PFSK-1 (cell line): ENCODE measurements around the gene PAPOLB.

Experiments
- FOXP2 ChIP-seq: optimal IDR thresholded peaks from 2 replicates; pipeline ENCODE3; 2011; ENCODE audit warnings: borderline replicate concordance, control low read depth, inconsistent platforms; ENCODE audit not compliant: insufficient read depth; ENCODE audit errors: extremely low read length, extremely low read depth
- POLR2AphosphoS5 ChIP-seq: IDR thresholded peaks from 2 replicates; pipeline ENCODE4 v1.6.1; 2012; ENCODE audit warnings: low read depth, mild to moderate bottlenecking, control low read depth, low read length, moderate library complexity
- SIN3A ChIP-seq: IDR thresholded peaks from 2 replicates; pipeline ENCODE4 v1.6.1; 2012; ENCODE audit warnings: mild to moderate bottlenecking, low read length, moderate library complexity, borderline replicate concordance; ENCODE audit not compliant: insufficient read depth
- TAF1 ChIP-seq: IDR thresholded peaks from 2 replicates; pipeline ENCODE4 v1.6.1; 2012; ENCODE audit warnings: low read length, control low read depth, borderline replicate concordance; ENCODE audit not compliant: insufficient read depth
- TF ChIP-seq, protein P1 (sequence below), 2 experiments: IDR thresholded peaks; 2 replicates each; pipeline versions ENCODE4 v1.6.1 to v1.8.0; 2011 to 2012; ENCODE audit warnings: low read depth in 2 of 2, low read length in 2 of 2, control low read depth in 1 of 2, inconsistent platforms in 1 of 2, mild to moderate bottlenecking in 1 of 2, moderate library complexity in 1 of 2; ENCODE audit not compliant: insufficient read depth in 1 of 2

PAPOLB gene

GRCh38 chr7:4841836-4842235 lies 20.0 kb downstream of the PAPOLB start:
- TF ChIP-seq FOXP2 (no peak), TAF1 (no peak), POLR2AphosphoS5 (no peak), SIN3A (no peak)
- TF ChIP-seq, protein P1, sequence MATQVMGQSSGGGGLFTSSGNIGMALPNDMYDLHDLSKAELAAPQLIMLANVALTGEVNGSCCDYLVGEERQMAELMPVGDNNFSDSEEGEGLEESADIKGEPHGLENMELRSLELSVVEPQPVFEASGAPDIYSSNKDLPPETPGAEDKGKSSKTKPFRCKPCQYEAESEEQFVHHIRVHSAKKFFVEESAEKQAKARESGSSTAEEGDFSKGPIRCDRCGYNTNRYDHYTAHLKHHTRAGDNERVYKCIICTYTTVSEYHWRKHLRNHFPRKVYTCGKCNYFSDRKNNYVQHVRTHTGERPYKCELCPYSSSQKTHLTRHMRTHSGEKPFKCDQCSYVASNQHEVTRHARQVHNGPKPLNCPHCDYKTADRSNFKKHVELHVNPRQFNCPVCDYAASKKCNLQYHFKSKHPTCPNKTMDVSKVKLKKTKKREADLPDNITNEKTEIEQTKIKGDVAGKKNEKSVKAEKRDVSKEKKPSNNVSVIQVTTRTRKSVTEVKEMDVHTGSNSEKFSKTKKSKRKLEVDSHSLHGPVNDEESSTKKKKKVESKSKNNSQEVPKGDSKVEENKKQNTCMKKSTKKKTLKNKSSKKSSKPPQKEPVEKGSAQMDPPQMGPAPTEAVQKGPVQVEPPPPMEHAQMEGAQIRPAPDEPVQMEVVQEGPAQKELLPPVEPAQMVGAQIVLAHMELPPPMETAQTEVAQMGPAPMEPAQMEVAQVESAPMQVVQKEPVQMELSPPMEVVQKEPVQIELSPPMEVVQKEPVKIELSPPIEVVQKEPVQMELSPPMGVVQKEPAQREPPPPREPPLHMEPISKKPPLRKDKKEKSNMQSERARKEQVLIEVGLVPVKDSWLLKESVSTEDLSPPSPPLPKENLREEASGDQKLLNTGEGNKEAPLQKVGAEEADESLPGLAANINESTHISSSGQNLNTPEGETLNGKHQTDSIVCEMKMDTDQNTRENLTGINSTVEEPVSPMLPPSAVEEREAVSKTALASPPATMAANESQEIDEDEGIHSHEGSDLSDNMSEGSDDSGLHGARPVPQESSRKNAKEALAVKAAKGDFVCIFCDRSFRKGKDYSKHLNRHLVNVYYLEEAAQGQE (IDR thresholded peaks at IDR 0.05; ENCODE audit: insufficient read depth in 1 of 2, low read depth in 2 of 2, low read length in 2 of 2) = no peak

DNA sequence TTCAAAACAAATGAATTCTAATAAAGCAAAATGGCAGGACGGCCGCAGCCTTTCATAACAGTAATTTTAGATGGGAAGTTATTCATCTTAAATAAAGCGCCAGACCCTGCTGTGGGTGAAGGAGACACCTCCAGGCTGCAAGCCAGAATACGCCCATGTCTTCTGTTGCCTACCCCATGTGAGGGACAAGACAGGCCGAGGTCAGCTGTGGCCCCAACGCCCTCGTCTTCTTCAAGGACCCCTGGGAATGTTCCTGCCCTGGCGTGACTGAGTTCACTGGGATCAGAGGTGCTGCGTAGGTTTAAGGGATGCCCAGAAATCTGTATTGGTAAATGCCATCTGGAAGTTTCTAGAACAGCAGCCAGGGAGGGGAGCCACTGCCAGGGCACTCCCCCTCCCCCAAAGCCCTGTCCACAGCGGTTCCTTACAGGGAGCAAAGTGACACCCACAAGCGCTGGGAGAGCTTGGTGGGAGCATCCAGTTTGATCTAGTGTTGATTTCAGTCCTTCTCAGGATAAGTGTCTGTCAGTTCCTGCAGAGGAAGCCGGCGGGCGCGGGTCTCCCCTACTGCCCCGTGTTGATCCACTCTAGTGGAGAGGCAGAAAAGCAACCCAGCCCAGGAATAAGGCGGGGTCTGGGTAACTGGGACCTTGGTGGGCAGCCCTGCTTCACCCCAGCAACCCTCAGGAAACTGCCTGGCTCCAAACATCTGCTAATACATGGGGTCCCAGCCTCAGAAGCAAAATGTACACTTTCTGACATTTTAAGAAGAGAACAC lies 20.6 kb downstream of the PAPOLB start:
- TF ChIP-seq FOXP2 (no peak), POLR2AphosphoS5 (no peak), SIN3A (no peak), TAF1 (no peak)
- TF ChIP-seq, protein P1 (IDR thresholded peaks at IDR 0.05; ENCODE audit: insufficient read depth in 1 of 2, low read depth in 2 of 2, low read length in 2 of 2) = no peak

GRCh38 chr7:4840079-4840501 lies 21.7 kb downstream of the PAPOLB start:
- TF ChIP-seq FOXP2 = no peak
- TF ChIP-seq TAF1 = no peak
- TF ChIP-seq SIN3A = no peak
- no peak for TF ChIP-seq POLR2AphosphoS5
- TF ChIP-seq, protein P1 (IDR thresholded peaks at IDR 0.05; ENCODE audit: insufficient read depth in 1 of 2, low read depth in 2 of 2, low read length in 2 of 2) = no peak

- TF ChIP-seq, protein P1 (IDR thresholded peaks at IDR 0.05; ENCODE audit: insufficient read depth in 1 of 2, low read depth in 2 of 2, low read length in 2 of 2) = no peak
- TF ChIP-seq SIN3A (no peak), TAF1 (no peak), POLR2AphosphoS5 (no peak), FOXP2 (no peak)
Measured at GRCh38 chr7:4838626-4839334, 23.1 kb downstream of the PAPOLB start.
